Urinary bladder (tissue), 4 donors: ENCODE measurements around the gene DBX2. TPM values are rescaled to one million over a fixed set of nuclear protein-coding genes. Genes with fewer than 3 reads are reported as not detected.
"Not testable (repeated sequence)": the region's sequence is repeated elsewhere in the genome, so short reads cannot be mapped to it uniquely, and the experiment has no call there.

Experiments
- DNase-seq: peaks from one replicate; pipeline ENCODE4 v3.0.0-alpha.2; 2015; ENCODE audit errors: extremely low spot score
- H3K27ac ChIP-seq: one replicate; pipeline ENCODE4 v1.5.1; 2013; ENCODE audit warnings: low read depth, mild to moderate bottlenecking, moderate library complexity
- H3K36me3 ChIP-seq: one replicate; pipeline ENCODE4 v1.6.1; 2013; ENCODE audit warnings: mild to moderate bottlenecking, moderate library complexity; ENCODE audit not compliant: insufficient read depth
- H3K4me1 ChIP-seq: one replicate; pipeline ENCODE4 v1.6.1; 2013; ENCODE audit warnings: mild to moderate bottlenecking, moderate library complexity; ENCODE audit not compliant: insufficient read depth
- H3K4me3 ChIP-seq: one replicate; pipeline ENCODE4 v1.5.1; 2013; ENCODE audit warnings: low read depth, low read length
- WGBS: extraction: QIAGEN DNeasy Blood & Tissue Kit; methylation state at CpG from one replicate; pipeline ENCODE4 v1.1.7; 2013; 5-methylcytosine and 5-hydroxymethylcytosine counted together
- polyA plus RNA-seq: library from polyadenylated mRNA; stranded (reverse); fragments of 200-250 nt; gene quantifications from one replicate; pipeline ENCODE4 v1.2.3, GENCODE V29; 2013
- total RNA-seq: library from RNA; depleted of rRNA; stranded (reverse); fragments of >200 nt; gene quantifications from one replicate; pipeline ENCODE4 v1.2.3, GENCODE V29; 2014
- donor health status: healthy with polysubstance abuse.
- donor health status: healthy.

The DBX2 gene
- total RNA-seq (0.26 TPM), polyA plus RNA-seq (0.03 TPM)

- H3K4me3 ChIP-seq = peak within 1 kb of the TSS; percentile 42
- H3K36me3 ChIP-seq = no peaks in the 10 kb centered on the region
- whole genome bisulfite sequencing = under 1% methylated on average over 77 of the region's 77 CpGs
- DNase-seq = no peak
- no peak within 1 kb of the TSS for H3K27ac ChIP-seq
- H3K4me1 ChIP-seq = no peaks in the 10 kb centered on the region
Measured at GRCh38 chr12:45050751-45051571, at the start of gene DBX2. TSS of gene DBX2 (minus strand) at chr12:45051099. CDS start at chr12:45050927, 172 bp downstream.

GRCh38 chr12:45098766-45099165 is 47.9 kb upstream of the DBX2 start:
- no peak for DNase-seq
- no peak overlapping the region for H3K4me3 ChIP-seq
- no peaks in the 10 kb centered on the region for H3K4me1 ChIP-seq
- H3K36me3 ChIP-seq = no peaks in the 10 kb centered on the region
- WGBS = 35% methylated on average over 2 of the region's 2 CpGs
- no peak overlapping the region for H3K27ac ChIP-seq

GRCh38 chr12:45095417-45095816 is 44.5 kb upstream of the DBX2 start:
- not testable (repeated sequence) for H3K27ac ChIP-seq, DNase-seq
- 94% methylated on average over 3 of the region's 3 CpGs for WGBS

GRCh38 chr12:45093051-45093450 is 42.2 kb upstream of the DBX2 start:
- DNase-seq = no peak
- WGBS = 34% methylated on average over 5 of the region's 5 CpGs
- Histone ChIP-seq H3K4me3 (no peak overlapping the region), H3K27ac (no peak overlapping the region), H3K4me1 (no peaks in the 10 kb centered on the region), H3K36me3 (no peaks in the 10 kb centered on the region)

More at GRCh38 chr12:45095417-45095816, 44.5 kb upstream of the DBX2 start:
- H3K4me1 ChIP-seq, H3K4me3 ChIP-seq, H3K36me3 ChIP-seq: not testable (repeated sequence)

- DNase-seq = no peak
- Histone ChIP-seq H3K27ac (no peak overlapping the region), H3K4me3 (no peak overlapping the region), H3K4me1 (no peaks in the 10 kb centered on the region), H3K36me3 (no peaks in the 10 kb centered on the region)
- 34% methylated on average over 4 of the region's 4 CpGs for WGBS
Measured at GRCh38 chr12:45089411-45090075, 38.6 kb upstream of the DBX2 start.

- H3K36me3 ChIP-seq = no peaks in the 10 kb centered on the region
- no peak for DNase-seq
- H3K4me3 ChIP-seq = no peak overlapping the region
- H3K4me1 ChIP-seq = no peaks in the 10 kb centered on the region
- WGBS = 89% methylated on average over 1 of the region's 1 CpG
- H3K27ac ChIP-seq = no peak overlapping the region
Measured at GRCh38 chr12:45088608-45089007, 37.7 kb upstream of the DBX2 start.

GRCh38 chr12:45084248-45084647 is 33.3 kb upstream of the DBX2 start:
- 96% methylated on average over 3 of the region's 3 CpGs for WGBS
- H3K4me1 ChIP-seq, DNase-seq: not testable (repeated sequence)

GRCh38 chr12:45077251-45077650 is 26.4 kb upstream of the DBX2 start:
- DNase-seq = no peak
- 62% methylated on average over 2 of the region's 2 CpGs for WGBS
- Histone ChIP-seq H3K36me3 (no peaks in the 10 kb centered on the region), H3K4me3 (no peak overlapping the region), H3K4me1 (no peaks in the 10 kb centered on the region), H3K27ac (no peak overlapping the region)

More at GRCh38 chr12:45084248-45084647, 33.3 kb upstream of the DBX2 start:
- H3K4me3 ChIP-seq, H3K27ac ChIP-seq, H3K36me3 ChIP-seq: not testable (repeated sequence)

GRCh38 chr12:45076417-45077026 is 25.6 kb upstream of the DBX2 start:
- Histone ChIP-seq H3K27ac (no peak overlapping the region), H3K4me3 (no peak overlapping the region), H3K36me3 (no peaks in the 10 kb centered on the region), H3K4me1 (no peaks in the 10 kb centered on the region)
- 39% methylated on average over 3 of the region's 3 CpGs for WGBS
- DNase-seq = no peak

- DNase-seq = no peak
- H3K4me1 ChIP-seq = no peaks in the 10 kb centered on the region
- WGBS = 62% methylated on average over 6 of the region's 6 CpGs
Measured at GRCh38 chr12:45075587-45076282, 24.8 kb upstream of the DBX2 start.

GRCh38 chr12:45065125-45065626 is 14.3 kb upstream of the DBX2 start:
- H3K36me3 ChIP-seq = no peaks in the 10 kb centered on the region
- DNase-seq = no peak
- no peak overlapping the region for H3K4me3 ChIP-seq
- WGBS = 93% methylated on average over 12 of the region's 12 CpGs
- no peaks in the 10 kb centered on the region for H3K4me1 ChIP-seq
- H3K27ac ChIP-seq = no peak overlapping the region

More at GRCh38 chr12:45075587-45076282, 24.8 kb upstream of the DBX2 start:
- Histone ChIP-seq H3K27ac (no peak overlapping the region), H3K4me3 (no peak overlapping the region), H3K36me3 (no peaks in the 10 kb centered on the region)

GRCh38 chr12:45060976-45061375 is 10.1 kb upstream of the DBX2 start:
- no peak for DNase-seq
- no peak overlapping the region for H3K4me3 ChIP-seq
- H3K4me1 ChIP-seq = no peaks in the 10 kb centered on the region
- H3K27ac ChIP-seq = no peak overlapping the region
- no peaks in the 10 kb centered on the region for H3K36me3 ChIP-seq

- no peak for DNase-seq
- Histone ChIP-seq H3K36me3 (no peaks in the 10 kb centered on the region), H3K4me3 (peak overlapping the region; percentile 42), H3K27ac (no peak overlapping the region), H3K4me1 (no peaks in the 10 kb centered on the region)
- 10% methylated on average over 17 of the region's 17 CpGs for WGBS
Measured at GRCh38 chr12:45051572-45052125, 750 bp upstream of the DBX2 start.
